NCI-H2081 treated with DMSO at 0.1 percent for 48 hours (cell line): Measurements from ENCODE around the gene SNF8.
A peak's percentile ranks its signal among the peaks of the same experiment; 100 is the strongest.

ENCODE experiments used
- DNase-seq: peaks from one replicate; lab custom pipeline; 2025; lab: John Stamatoyannopoulos, UW

Gene SNF8

DNA sequence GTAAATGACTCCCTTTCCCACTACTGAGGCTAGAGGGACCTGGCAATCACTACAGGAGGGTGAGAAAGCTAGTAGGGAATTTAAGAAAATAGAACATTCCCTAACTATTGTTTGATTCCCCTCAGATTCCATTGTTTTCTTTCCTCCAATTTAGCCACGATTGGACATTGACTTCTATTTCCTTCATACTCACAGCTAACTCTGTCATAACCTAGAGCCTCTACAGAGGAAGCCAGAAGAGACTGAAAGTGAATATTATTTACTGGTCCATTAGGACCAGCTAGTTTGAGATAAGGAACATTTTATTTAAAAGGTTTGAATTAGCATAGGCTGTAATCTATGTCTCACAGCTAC, 14.9 kb downstream of the SNF8 start:
- DNase-seq, result no peak

DNA sequence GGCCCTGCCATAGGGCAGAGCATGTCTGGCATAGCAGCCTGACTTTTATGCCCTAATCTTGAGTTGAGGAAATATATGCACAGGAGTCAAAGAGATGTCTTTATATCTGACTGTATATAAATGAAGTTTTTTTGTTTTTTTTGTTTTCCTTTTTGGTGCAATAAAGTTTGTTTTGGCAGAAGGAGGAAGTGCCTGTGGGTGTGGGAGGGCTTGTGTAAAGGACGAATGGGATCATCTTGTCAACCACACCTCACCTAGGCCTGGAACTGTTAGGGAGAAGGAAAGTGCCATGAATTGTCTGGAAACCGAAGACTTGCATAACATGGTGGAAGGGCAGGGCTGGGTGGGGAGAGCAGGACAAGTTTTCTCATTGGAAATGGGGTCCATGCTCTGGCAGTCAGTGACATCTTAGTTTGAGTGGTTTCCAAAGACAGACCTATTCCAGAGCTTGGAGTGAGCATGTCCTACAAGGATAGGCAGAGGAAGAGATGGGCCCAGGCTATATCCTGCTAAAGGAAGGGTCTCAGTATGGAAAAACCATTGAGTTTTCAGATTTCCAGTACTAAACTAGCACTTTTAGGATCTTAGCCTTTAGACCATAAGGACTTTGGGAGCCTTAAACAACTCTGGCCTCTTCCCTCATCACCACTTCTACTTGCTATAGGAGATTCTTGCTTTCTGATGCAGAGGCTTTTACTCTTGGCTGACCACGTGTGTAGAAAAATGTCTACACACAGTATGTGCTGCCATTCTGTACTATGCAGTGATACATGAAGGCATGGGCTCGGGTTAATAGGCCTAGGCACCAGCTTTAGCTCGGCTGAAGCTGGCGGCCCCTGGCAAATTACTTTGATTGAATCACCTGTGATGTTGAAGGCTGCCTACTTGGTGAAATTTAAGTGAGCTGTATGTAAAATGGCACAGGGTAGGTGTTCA, 15.5 kb downstream of the SNF8 start:
- no peak for DNase-seq

DNA sequence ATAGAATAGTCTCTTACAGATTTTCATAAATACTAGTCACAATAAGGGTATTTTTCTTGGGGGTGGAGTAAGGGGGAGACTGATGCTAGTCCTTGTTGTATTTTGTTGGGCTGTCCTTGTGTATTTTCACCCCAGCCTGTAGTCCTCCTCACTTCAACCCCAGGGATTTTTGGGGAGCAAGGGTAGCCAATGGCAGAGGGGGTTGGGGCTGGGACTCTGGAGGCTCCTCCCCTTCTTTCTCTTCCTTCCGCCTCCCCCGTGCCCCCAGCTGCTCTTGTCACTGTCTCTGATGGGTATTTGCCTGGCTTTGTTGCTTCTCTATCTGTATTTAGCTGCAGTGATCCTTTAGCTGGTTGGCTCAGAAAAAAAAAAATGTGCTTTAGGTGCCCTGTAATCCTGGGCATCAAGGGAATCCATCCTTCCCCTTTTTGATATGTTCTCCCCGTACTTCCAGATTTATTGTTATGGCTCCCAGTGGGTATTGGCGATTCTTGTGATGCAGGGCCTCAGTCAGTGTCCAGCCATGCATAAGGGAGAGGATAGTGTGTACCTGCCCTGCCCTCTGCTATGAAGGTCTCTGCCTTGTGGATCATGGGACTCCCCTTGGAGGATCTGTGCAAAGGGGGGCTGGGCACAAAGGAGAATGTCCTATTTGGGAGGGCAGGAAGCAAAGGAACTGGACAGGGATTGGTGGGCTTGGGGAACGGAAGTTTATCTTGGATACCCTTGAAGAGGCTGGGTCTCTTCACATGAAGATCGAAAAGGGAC, 16.5 kb downstream of the SNF8 start:
- no peak for DNase-seq

DNA sequence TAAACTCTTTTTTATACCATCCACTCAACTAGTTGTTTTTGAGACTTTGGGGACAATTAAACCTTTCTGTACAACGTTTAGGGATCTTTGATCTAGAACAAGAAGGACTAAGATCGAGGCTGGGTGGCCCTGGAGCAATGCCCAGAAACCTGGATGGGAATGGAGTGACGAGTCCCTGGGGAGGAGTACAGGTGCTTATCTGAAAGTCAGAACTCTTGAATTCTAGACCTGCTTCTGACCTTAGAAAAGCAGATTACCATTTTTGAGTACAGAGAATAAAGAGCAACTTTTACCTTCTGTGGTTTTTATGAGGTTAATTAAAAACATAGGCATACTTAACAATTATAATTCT, 18.7 kb downstream of the SNF8 start:
- no peak for DNase-seq

DNA sequence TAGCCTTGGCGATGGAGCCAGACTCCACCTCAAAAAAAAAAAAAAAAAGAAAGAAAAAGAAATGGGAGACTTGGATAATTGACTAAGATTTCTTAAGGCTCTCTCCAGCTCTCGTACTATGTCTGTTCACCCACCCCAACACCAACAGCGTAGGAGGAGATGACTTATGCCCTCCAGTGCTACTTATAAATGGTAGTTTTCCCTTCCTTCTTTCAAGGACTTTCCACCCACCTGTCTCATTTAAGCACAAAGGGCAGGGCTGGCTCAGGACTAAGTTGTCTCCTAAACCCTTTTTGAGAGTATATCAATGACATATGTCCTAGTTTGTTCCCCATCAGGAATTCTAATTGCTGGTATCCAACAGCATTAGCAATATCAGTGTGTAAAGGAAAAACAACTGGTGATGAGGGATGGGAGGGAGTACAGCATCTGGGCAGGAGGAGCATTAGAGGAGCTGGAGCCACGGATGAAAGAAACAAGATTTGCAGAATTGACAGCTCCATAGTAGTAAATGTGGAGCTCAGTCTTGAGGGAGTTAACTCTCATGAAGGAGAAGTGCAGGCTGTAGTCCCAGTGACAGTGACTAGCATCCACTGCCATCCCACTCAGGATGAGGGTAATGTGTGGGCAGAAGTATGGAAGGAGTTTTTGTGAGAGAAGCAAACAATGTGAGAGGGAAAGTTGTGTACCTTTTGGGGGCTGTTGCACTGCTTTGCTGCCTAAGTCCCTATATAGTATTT, 19.2 kb downstream of the SNF8 start:
- no peak for DNase-seq

DNA sequence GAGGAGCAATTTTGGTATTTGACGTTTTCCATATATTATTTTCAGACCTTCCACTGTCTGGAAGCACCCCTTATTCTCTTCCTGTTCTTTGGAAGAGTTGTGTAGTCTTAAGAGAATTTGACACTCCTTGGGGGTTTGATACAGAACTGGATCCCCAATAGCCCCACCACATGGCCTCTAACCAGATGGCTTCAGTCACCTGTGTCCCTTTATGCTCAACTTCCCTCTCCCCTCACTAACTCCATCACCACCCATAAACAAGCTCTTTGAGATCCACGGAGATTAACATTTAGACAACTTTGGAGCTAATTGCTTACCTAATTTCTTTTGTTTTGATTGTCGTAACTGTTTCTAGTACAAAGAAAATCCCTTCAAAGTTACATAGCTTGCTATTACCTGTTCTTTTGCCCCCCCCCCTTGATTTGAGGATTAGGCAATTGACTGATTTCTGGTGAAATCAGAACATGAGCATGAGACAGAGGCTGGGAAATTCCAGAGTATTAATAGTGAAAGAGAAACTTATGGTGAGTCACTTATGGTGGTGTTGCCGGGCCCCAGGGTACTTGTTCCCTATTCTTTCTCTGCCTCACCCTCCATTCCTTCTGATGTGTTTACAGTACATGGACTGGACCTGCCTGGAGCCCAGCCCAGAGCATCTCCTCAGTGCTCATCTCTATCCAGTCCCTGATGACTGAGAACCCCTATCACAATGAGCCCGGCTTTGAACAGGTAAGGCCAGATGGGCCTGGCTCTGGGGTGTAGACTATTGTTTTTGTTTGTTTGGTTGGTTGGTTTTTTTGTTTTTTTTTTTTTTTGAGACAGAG, 29.0 kb downstream of the SNF8 start:
- DNase-seq, result no peak

DNA sequence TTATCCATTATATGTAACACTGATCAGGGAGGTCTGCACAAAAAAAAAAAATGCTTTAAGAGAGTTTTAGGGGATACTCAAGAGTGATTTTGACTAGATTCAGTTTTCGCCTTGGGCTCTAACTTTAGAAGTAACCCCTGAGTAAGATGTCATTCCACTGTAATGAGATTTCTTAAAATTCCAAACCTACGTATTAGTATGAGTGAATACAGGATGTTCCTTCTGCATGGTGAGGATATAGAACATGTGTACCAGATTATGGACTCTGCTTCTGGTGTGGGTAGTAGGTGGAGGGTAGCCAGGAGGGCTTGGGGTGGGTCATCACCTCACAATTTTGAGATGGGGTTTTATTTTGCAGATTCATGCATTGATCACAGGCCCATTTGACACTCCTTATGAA, 32.2 kb downstream of the SNF8 start:
- no peak for DNase-seq

DNA sequence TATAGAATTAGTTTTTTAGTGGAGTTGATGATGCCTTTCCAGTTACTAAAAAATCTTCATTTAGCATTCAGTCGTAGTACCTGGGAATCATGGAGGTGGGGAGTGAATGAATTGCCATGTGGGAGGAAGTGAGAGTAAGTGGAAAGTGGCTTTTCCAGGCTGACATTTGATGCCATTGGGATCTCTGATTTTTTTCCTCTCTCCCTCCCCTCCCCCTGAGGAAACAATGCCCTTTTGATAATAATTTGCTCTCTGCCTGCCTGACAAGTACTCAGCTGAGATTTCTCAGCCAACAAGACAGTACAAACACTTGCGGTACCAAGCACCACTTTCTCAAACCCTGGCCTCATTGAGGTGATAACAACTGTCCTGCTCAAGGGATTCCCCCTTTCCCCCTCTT, 34.3 kb downstream of the SNF8 start:
- no peak for DNase-seq

DNA sequence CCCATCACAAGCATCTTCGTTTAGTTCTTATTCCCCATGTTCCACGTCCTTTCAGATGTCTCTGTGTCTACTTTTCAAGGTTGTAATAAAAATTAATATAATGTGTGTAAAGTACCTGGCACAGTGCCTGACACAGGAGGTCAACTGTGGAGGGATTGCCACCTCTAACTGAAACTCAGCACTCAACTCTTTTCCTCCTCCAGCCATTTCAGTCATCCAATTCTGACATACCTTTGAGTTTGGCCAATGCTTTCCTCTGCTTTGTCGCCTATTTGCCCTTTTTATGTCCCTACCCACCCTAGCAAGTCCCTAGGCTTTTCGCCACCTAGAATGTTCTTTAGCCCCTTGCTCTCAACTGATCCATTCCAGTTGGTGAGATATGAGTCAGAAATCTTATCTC, 34.9 kb downstream of the SNF8 start:
- DNase-seq, result no peak

DNA sequence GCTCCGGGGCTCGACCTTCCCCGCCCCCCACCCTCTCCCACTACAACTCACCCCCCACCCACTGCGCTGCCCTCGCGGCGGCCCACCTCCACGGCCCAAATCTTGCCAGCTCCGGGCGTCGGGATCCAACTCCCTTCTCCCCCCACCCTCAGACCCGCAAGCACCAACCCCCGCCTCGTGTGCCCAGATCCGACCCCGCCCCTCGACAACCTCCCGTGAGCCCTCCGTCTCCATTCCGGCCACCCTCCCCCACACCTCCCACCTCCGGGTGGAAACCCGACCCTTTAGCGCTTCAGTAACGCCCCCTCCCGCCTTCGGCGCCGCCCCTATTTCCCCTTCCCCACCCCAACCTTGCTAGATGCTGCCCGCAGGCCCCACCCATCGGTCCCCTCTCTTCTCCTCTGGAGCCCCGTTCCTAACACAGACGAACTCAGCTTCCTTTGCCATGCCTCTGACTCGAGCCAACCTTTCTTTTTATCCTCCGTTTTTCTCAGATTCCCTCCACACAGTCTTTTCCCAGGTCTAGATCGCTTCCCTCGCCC, 35.7 kb downstream of the SNF8 start:
- DNase-seq, result no peak

DNA sequence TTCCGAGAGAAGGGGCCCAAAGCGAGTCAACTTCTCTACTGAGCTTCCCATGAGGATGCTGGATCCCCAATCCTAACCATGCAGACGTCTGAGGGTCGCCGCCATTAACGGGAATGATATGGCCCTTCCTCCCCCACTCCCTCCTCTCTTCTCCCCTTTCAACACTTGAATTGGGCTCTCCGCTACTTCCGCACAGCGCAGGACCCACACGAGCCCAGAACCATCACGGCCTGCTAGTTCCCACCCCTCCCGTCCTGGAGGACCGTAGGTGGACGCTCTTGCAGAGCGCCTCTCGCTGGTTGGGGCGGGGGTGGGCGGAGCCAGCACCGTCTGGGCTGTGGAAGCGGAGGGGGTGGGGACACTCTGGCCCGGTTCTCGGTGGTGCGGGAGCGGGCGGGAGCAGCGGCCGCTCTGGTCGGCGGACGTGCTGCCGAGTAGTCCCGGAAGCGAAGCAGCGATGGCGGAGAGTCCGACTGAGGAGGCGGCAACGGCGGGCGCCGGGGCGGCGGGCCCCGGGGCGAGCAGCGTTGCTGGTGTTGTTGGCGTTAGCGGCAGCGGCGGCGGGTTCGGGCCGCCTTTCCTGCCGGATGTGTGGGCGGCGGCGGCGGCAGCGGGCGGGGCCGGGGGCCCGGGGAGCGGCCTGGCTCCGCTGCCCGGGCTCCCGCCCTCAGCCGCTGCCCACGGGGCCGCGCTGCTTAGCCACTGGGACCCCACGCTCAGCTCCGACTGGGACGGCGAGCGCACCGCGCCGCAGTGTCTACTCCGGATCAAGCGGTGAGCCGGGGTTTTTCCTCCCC, 36.4 kb downstream of the SNF8 start, which contains the start of gene UBE2Z:
Gene UBE2Z, plus strand, starts transcription at position 361 of the 797 bp plus-strand sequence. Its CDS starts 97 bp downstream, at position 458.
- peak; percentile 59 for DNase-seq

DNA sequence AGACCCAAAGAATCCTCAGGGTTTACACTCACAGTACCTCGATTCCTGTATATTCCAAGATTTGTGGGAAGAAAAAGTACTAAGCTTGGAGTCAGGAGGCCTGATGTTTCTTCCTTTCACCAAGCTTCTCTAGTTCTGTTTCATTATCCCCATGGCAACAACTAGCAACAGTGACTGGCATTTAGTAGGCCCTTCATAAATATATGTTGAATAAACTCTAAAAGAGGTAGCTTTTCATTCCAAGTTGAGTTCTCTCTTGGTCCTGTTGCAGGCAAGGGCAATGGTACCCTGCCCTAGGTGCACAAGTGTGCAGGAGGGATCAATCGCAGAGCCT, 37.0 kb downstream of the SNF8 start:
- DNase-seq, result peak; percentile 51

DNA sequence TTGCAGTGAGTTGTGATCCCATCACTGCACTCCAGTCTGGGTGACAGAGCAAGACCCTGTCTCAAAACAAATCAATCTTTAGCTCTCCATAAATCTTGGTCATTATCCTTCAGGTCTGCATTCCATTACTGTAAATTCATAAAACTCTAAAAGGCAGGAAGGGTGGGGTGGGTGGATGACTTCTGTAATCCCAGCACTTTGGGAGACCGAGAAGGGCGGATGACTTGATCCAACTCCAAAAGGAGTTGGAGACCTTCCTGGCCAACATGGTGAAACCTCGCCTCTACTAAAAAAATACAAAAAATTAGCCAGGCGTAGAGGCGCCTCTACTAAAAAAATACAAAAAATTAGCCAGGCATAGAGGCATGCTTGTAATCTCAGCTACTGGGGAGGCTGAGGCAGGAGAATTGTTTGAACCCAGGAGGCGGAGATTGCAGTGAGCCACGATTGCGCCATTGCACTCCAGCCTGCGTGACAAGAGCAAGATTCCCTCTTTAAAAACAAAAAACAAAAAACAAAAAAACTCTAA, 38.6 kb downstream of the SNF8 start:
- no peak for DNase-seq

DNA sequence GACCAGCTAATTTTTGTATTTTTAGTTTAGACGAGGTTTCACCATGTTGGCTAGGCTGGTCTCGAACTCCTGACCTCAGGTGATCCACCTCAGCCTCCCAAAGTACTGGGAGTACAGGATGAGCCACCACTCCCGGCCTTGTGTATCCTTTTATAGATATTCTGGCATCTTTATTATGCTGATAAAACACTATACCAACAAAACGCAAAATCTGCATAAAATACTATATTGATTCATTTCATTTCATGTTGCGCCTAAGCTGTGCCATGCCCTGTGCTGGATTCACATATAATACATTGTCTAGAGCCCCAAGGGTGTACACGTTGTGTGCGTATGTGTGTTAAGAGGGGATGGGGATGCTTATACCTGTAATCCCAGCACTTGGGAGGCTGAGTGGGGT, 40.2 kb downstream of the SNF8 start:
- no peak for DNase-seq

DNA sequence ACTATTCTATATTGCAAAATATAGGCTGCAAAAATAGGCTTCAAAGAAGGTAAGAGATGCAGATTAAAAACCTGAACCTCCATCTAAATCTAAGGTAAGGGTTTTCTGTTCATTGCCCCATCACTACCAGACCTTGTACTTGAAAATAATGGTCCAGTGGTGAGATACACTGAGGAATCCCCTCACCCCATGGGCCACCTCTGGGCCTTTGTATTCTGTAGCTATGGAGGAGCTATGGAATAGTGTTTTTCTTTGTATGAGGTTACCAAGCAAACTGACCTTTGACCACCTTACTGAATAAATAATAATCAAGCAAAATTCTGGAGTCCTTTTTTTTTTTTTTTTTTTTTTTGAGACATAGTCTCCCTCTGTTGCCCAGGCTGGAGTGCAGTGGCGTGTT, 41.2 kb downstream of the SNF8 start:
- no peak for DNase-seq

DNA sequence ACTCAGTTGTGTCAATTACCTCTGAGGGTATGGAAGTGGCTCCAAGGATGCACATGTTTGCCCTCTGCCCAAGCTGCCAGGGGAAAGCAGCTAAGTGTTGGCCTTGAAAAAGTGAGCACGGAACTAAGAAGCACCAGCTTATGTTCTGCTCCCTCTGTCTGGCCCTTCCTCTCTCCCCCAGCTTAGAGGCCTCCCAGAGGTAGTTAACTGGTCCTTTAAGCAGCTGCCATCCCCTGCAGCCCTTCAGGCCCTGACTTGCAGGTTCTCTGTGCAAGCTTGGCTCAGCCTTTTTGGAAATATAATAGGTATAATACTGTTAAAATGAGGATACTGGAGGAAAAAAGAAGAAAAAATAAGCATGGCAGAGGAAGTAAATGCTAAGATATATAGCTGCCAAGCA, 43.4 kb downstream of the SNF8 start:
- DNase-seq, result no peak

DNA sequence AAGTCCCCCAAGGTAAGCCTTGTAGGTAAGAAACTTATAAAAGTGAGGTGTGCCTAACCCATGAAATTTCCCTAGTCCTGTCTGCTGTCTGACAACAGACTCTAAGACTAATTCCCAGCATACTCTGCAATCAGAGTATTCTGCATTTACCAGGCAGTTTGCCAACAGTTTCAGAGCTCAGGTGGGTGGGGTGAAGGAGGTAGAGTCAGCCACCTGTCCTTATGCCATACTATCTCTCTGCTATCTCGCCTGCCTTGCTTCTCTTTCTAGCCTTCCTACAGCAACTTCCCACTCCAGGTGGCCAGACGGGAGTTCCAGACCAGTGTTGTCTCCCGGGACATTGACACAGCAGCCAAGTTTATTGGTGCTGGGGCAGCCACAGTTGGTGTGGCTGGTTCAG, 49.8 kb downstream of the SNF8 start:
- no peak for DNase-seq

DNA sequence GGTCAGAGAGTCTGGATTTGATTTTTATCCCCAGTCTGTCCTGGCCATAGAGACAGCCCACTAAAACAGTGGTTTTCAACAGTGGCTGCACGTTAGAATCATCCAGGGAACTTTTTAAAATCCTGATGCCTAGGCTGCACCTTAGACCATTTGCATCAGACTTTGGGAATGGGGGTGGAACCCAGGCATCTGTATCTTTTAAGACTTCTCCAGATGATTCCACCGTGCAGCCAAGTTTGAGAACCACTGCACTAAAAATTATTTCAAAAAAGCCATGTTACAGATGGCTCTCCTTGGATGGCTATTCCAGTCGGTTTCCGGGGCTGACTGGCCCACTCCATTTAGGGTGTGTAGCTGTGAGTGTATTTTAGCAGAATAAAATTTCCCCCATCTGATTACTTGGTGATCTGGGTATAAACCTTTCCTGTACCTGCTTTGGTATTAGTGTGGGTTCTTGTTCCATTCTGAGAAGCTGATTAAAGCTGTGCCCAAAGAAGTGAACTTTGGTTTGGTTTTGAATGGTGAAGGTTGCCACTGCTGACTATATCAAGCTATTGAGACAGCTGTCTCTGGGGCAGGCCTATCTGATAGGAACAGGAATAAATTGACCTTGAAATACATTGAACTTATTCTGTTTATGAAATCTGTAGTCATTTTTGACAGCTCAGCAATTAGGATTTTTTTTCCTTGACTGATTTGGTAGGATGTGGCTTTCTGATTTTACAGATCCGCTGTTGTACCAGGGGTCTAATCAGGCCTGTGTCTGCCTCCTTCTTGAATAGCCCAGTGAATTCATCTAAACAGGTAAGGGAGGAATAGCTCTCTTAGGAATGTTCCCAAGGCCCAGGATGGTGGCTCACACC, 50.8 kb downstream of the SNF8 start:
- DNase-seq, result no peak

DNA sequence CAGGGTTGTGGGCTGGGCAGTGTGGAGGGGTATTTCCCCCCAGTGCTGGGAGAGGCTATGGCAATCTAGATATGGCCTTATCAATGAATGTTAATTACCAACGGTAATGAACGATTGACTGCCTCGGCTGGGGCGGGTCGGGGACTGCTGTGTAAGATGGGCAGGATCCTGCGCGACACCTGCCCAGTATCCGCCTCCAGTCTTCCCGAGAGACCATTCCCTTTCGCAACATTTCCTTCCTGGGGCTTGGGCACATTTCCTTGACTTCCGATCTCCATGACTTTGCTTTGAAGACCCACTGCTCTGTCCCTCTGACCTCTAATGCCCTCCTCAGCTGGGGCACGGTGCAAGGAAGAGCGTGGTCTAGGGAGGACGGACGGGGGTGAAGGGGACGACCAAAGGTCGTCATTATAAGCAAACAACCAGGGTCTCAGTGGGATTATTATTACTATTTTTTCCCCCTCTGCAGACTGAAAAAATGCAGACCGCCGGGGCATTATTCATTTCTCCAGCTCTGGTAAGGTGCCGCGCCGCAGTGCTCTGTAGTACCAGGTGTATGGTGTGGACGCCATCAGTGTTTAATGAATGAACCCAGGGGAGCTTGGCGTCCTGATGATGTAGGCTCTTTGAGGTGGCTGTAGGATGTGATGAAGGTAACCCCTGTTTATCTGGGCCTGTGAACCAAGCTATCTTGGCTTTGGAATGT, 51.5 kb downstream of the SNF8 start:
- no peak for DNase-seq
